ENCODE measurements around the gene ADAM10.

GRCh38 chr15:58551084-58551763, 198.3 kb downstream of the ADAM10 start:
- TF ChIP-seq CTCF (conservative IDR thresholded peaks at IDR 0.05; ENCODE audit: low read depth, low read length) = no peak
- no peak for TF ChIP-seq MAZ (IDR thresholded peaks at IDR 0.05; ENCODE audit: borderline replicate concordance, low read depth, low read length)
